Rectal smooth muscle tissue (tissue), 1 donor: Measurements from ENCODE around the gene ITGBL1.

Source experiments
- H3K27ac ChIP-seq: one replicate; pipeline ENCODE4 v1.7.0; 2013; ENCODE audit warnings: low read depth, low read length, inconsistent platforms
- H3K27me3 ChIP-seq: one replicate; pipeline ENCODE4 v1.7.0; 2013; ENCODE audit warnings: low read length; ENCODE audit not compliant: control insufficient read depth, insufficient read depth
- H3K36me3 ChIP-seq: one replicate; pipeline ENCODE4 v1.7.0; 2013; ENCODE audit warnings: low read length; ENCODE audit not compliant: control insufficient read depth, insufficient read depth
- H3K4me1 ChIP-seq: one replicate; pipeline ENCODE4 v1.7.0; 2013; ENCODE audit warnings: low read length; ENCODE audit not compliant: control insufficient read depth, insufficient read depth
- H3K4me3 ChIP-seq: one replicate; pipeline ENCODE4 v1.7.0; 2013; ENCODE audit warnings: low read length
- H3K9ac ChIP-seq: one replicate; pipeline ENCODE4 v1.7.0; 2013; ENCODE audit warnings: low read length

Gene ITGBL1

DNA sequence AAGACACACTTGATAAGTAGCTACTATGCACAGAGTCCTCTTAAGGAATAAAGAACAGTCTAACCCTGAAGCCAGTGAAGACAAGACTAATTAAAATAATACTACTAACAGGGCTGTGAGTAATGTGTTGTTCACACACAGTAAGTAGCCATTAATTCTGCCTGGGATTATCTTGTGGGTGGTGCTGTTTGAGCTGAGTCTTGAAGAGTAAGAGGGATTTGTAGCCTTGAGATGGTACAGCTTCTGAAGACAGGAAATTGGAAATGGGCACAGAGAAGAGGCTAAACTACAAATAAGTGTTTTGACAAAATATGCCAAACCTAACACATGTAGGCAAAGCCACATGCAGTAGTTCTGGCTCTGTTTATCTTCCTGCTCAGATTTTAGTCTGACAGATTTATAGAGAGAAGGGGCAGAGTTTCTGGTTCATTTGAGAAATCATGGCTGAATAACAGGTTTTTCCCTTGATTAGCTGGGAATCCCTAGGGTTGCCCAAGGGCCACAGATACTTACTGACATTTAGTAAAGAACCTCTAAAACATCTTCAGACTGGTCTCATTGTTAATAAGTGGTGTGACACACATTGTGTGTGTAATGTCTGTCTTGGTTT is 38.0 kb downstream of the ITGBL1 start:
- Histone ChIP-seq H3K4me1 (no peaks in the 10 kb centered on the region), H3K27me3 (no peaks in the 10 kb centered on the region), H3K4me3 (no peak overlapping the region), H3K27ac (no peak overlapping the region), H3K36me3 (no peaks in the 10 kb centered on the region), H3K9ac (no peak overlapping the region)

DNA sequence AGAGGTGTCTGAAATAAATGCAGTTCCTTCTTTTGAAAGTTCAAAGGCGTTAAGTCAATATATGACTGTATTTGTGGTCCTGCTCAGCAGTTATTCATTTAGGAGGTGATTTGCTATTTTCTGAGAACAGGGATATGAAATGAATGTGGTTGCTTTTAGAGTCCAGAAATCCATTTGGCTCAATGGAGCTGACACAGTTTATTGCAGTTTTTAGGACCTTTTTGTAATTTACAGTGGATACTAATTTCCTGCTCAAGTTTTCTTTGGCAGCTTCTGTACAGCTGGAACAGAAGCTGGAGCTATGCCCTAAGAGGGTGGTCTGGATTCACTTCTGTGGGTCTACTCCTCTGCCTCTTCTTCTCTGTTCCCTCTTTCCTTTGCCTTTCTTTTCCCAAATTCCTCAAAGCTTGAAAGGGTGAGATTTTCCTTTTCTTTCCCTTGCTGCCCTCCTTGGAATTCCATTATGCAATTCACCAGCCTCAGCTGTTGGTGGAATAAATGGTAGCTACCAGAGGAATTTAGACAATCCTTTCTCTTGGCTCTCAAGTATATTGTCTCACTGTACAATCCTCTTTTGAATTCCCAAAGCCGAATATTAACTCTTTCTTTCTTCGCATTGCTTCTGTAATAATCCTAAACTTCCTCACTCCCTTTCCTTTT is 39.9 kb downstream of the ITGBL1 start:
- Histone ChIP-seq H3K27ac (no peak overlapping the region), H3K27me3 (no peaks in the 10 kb centered on the region), H3K36me3 (no peaks in the 10 kb centered on the region), H3K9ac (no peak overlapping the region), H3K4me1 (no peaks in the 10 kb centered on the region), H3K4me3 (no peak overlapping the region)

DNA sequence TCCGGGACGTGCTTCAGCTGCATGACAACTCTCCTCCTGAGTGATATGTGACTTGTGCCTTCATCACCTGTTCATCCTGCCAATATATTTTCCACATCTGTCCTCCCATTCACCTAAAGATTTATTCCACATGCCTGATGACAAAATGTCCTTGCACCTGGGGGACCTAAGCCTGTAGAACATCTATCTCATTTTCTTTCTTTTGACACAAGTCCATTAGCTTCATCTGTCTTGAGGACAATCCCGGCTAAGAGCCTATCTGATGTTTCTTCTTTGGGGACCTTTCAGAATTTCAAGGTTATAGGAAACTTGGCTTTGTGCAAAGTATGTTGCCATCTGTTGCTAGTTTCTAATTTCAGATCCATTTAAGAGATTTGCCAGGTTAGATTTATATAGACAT is 41.1 kb downstream of the ITGBL1 start:
- H3K27me3 ChIP-seq = no peaks in the 10 kb centered on the region
- H3K36me3 ChIP-seq = no peaks in the 10 kb centered on the region
- no peaks in the 10 kb centered on the region for H3K4me1 ChIP-seq
- H3K27ac ChIP-seq = no peak overlapping the region
- H3K9ac ChIP-seq = no peak overlapping the region
- H3K4me3 ChIP-seq = no peak overlapping the region

DNA sequence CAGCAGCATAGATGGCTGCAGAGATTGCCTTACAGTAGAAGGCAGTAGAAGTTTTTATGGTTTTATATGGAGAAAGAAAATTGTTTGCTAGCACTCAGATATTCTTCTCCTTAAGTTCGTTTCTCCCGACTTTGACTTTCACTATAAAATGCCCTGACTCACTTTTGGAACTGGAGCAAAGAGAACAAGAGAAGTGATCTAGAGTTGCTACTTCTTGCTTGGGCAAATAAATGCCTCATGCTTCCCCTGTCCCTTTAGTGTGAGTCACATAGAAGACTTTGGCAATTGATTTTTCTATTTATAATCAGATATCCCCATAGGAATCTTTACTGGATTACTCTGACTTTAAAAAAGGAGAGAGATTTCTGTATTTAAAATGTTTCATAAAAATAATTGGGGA is 46.9 kb downstream of the ITGBL1 start:
- Histone ChIP-seq H3K4me1 (no peaks in the 10 kb centered on the region), H3K27me3 (no peaks in the 10 kb centered on the region), H3K4me3 (no peak overlapping the region)

DNA sequence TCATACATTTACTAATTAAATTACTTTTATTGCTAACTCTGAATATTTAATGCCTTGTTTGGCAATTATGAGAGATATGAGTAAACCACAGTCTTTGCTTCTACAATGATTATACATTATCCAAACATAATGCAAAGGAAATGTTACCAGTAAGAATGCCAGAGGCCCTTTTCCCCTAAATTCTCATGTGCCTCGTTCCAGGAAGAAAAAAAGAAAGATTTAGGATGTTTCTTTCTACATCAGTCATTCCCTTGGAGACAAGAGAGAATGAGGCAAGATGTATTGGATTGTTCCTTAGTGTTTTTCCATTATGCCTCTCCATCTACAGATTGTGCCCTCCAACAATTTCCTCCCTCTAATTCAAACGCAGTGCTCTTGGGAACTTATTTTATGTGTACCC is 50.1 kb downstream of the ITGBL1 start:
- Histone ChIP-seq H3K27me3 (no peaks in the 10 kb centered on the region), H3K36me3 (no peaks in the 10 kb centered on the region), H3K27ac (no peak overlapping the region), H3K4me1 (no peaks in the 10 kb centered on the region), H3K4me3 (no peak overlapping the region), H3K9ac (no peak overlapping the region)

More for the DNA sequence above, 46.9 kb downstream of the ITGBL1 start:
- Histone ChIP-seq H3K9ac (no peak overlapping the region), H3K36me3 (no peaks in the 10 kb centered on the region), H3K27ac (no peak overlapping the region)

DNA sequence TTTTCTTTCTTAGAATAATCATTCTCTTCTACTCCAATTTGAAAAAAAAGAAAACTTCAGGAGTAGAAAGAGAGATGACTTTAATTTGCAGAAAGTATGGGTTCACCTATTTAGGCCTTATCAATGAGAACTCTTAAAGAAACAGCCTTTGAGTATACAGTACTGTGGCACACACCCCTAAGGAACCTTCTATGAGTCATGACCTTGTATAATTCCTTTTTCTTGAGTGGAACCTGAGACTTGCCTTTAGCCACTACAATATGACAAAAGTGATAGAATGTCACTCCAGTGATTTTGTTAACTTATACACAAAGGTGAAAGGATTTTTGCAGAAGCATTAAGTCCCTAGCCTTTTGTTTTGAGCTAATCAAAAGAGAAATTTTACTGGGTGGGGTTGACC is 58.7 kb downstream of the ITGBL1 start:
- Histone ChIP-seq H3K27me3 (no peaks in the 10 kb centered on the region), H3K4me1 (no peaks in the 10 kb centered on the region), H3K27ac (no peak overlapping the region), H3K36me3 (no peaks in the 10 kb centered on the region), H3K9ac (no peak overlapping the region), H3K4me3 (no peak overlapping the region)

DNA sequence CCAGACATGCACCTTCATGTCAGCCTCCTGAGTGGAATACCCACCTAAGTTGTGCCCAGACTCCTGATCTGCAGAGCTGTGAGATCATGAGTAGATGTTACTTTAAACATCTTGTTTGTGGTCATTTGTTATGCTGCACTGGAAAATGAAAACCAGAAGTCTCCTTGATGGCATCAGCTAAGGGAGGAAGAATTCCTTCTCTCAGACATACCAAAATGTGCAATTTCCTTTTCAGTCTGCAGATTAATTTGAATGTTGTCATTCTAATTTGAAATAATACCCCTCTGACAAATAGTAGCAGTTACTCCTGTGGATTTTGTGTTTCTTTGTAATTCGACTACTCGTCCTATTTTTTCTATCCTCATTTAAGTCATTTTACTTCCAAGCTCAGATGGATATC is 59.3 kb downstream of the ITGBL1 start:
- no peaks in the 10 kb centered on the region for H3K27me3 ChIP-seq
- no peak overlapping the region for H3K9ac ChIP-seq
- H3K36me3 ChIP-seq = no peaks in the 10 kb centered on the region
- H3K27ac ChIP-seq = no peak overlapping the region
- H3K4me3 ChIP-seq = no peak overlapping the region
- H3K4me1 ChIP-seq = no peaks in the 10 kb centered on the region

DNA sequence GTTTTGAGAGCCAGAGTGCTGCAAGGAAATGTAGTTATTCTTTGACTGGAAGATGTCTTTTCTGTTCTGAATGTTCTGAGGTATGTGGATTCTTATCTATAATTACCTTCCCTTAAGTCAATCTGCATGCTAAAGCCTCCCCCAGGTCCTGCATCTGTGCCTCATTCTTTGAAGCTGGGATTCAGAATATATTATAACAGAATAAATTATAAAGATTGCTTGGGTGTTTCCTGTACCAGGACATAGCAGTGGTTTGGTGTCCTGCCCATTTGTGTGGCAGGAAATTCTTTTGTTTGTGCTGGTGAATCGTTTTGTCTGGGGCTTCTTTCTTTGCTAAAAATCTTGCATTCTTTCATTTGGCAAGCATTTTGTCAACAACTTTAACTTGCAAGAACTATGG is 60.2 kb downstream of the ITGBL1 start:
- Histone ChIP-seq H3K4me1 (no peaks in the 10 kb centered on the region), H3K9ac (no peak overlapping the region), H3K4me3 (no peak overlapping the region), H3K27ac (no peak overlapping the region), H3K36me3 (no peaks in the 10 kb centered on the region), H3K27me3 (no peaks in the 10 kb centered on the region)

DNA sequence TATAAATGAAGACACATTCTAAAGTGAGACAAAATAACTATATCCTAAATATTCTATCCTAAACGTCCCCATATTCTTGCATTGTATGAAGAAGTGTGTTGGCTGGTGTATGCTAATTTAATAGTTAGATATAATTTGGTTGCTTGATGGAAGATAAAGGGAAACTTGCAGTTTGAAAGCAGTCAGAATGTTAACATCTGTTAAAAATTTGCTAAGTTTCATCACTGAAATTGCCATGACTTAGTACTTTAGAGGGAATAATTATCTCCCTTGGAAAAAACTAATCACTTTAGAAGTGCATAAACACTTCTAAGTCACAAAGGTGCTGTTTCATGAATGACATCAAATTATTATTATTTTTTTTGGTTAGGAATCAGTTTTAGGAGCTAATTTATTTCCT is 61.6 kb downstream of the ITGBL1 start:
- no peaks in the 10 kb centered on the region for H3K4me1 ChIP-seq
- no peak overlapping the region for H3K9ac ChIP-seq
- H3K36me3 ChIP-seq = no peaks in the 10 kb centered on the region
- no peak overlapping the region for H3K27ac ChIP-seq
- no peaks in the 10 kb centered on the region for H3K27me3 ChIP-seq
- no peak overlapping the region for H3K4me3 ChIP-seq

DNA sequence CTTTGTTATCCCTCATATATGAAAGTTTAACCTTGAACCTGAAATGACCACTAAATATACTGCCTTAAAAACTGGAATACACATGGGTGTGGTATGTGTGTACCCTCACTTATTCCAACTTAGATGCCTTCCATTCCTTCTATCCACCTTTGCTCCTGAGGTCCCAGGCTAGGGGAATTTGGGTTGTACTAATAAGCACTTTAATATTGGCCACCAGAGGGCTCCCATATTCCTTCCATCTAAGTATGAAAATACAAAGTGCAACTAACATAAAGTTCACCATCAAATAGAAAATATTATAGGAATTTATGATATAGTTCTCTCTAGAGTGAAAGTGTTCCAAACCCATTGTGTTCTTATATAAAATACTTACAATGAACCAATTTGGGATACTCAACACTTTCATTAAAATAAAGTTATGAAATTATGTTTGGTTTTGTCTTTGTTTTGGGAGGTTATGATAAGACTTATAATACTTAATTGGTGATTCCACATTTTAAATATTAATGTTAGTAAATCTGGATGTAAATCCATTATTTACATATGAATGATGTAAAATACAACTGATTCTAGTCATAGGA is 62.3 kb downstream of the ITGBL1 start:
- no peak overlapping the region for H3K9ac ChIP-seq
- H3K27ac ChIP-seq = no peak overlapping the region
- H3K4me3 ChIP-seq = no peak overlapping the region
- no peaks in the 10 kb centered on the region for H3K27me3 ChIP-seq
- no peaks in the 10 kb centered on the region for H3K36me3 ChIP-seq
- no peaks in the 10 kb centered on the region for H3K4me1 ChIP-seq

DNA sequence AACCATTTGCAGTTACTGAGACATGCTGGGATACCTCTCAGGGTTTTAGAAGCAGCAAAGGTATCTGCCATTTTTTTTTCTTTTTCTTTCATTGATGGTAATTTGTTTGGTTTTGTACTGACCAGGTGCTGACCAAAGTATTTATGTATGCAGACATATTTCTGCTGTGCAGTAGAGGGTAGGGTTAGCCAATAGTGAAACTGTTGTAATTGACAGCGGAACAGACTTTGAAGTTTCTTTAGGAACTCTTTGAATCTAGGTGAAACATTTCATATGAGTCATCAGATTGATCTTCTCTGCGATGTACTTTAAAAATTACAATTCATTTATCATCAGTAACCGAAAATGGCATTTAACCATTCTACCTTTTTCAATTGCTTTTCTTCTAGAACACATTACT is 63.0 kb downstream of the ITGBL1 start:
- no peaks in the 10 kb centered on the region for H3K27me3 ChIP-seq
- H3K4me1 ChIP-seq = no peaks in the 10 kb centered on the region
- no peak overlapping the region for H3K4me3 ChIP-seq
- H3K36me3 ChIP-seq = no peaks in the 10 kb centered on the region
- H3K9ac ChIP-seq = no peak overlapping the region
- H3K27ac ChIP-seq = no peak overlapping the region

DNA sequence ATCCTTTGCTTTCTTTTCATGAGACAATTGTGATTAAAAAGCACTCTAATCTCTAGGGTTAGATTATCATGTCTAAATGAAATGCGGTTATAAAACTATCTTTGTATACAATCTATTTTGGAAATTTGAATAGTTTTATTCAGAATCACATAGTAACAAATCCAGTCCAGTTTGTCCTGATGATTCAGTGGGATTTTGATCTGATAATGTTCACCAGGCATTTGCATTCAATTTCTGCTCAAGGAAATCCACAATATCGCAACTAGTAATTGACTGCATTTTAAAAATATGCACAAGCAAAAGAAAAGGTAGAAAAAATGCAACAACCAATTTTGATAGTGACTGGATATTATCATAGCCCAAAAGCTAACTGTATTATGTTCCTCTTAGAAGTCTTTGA is 63.8 kb downstream of the ITGBL1 start:
- Histone ChIP-seq H3K27ac (no peak overlapping the region), H3K4me3 (no peak overlapping the region), H3K27me3 (no peaks in the 10 kb centered on the region)

DNA sequence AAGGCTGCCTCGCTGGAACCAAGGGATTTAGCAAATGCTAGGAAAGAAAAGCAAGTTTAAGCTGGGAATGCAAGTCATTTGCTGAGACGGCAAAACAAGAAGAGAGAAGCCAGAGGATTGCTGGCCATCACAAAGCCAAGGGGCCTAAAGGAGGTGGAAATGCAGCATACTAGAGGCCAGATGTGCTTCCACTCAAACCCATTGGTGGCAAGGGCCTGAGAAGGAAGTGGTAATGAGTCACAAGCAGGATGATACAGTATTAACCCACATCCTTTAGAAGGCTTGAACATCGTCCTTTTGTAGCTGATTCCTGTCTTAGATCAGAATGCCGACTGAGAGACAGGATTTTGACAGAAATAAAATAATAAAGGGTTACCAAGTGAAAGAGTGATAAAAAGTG is 68.2 kb downstream of the ITGBL1 start:
- Histone ChIP-seq H3K27me3 (no peaks in the 10 kb centered on the region), H3K4me3 (no peak overlapping the region), H3K9ac (no peak overlapping the region), H3K36me3 (no peaks in the 10 kb centered on the region), H3K4me1 (no peaks in the 10 kb centered on the region), H3K27ac (no peak overlapping the region)

More for the DNA sequence above, 63.8 kb downstream of the ITGBL1 start:
- Histone ChIP-seq H3K36me3 (no peaks in the 10 kb centered on the region), H3K9ac (no peak overlapping the region), H3K4me1 (no peaks in the 10 kb centered on the region)
